ENCODE data around the gene SSR3.
A peak's percentile ranks its signal among the peaks of the same experiment; 100 is the strongest.

SSR3 gene

GRCh38 chr3:156497326-156497725 lies 57.6 kb downstream of the SSR3 start:
- H3K9ac ChIP-seq (ENCODE audit: low read depth, low read length, poor library complexity, severe bottlenecking): no peak overlapping the region
- no peaks in the 10 kb centered on the region for H3K36me3 ChIP-seq (ENCODE audit: insufficient read depth, low read length)
- H3K27me3 ChIP-seq (ENCODE audit: insufficient read depth, low read length, poor library complexity, severe bottlenecking): no peaks in the 10 kb centered on the region
- TF ChIP-seq CTCF (conservative IDR thresholded peaks at IDR 0.05; ENCODE audit: low read length): no peak
- TF ChIP-seq EZH2phosphoT487 (IDR thresholded peaks at IDR 0.05; ENCODE audit: borderline replicate concordance): no peak
- H3K9me3 ChIP-seq (ENCODE audit: insufficient read depth, low read depth, low read length): no peaks in the 10 kb centered on the region; the same call in 1 of the 2 replicates
- H3K4me2 ChIP-seq (ENCODE audit: low read depth, low read length, poor library complexity, severe bottlenecking): no peak overlapping the region
- no peaks in the 10 kb centered on the region for H4K20me1 ChIP-seq (ENCODE audit: insufficient read depth, low read length, poor library complexity, severe bottlenecking)
- H2AFZ ChIP-seq (ENCODE audit: low read length): no peak overlapping the region
- H3K4me1 ChIP-seq (ENCODE audit: insufficient read depth, low read length, poor library complexity, severe bottlenecking): no peaks in the 10 kb centered on the region
- no peaks in the 10 kb centered on the region for H3F3A ChIP-seq (ENCODE audit: low read depth)
- no peak overlapping the region for H3K4me3 ChIP-seq (ENCODE audit: low read length, poor library complexity, severe bottlenecking)
- no peaks in the 10 kb centered on the region for H3K79me2 ChIP-seq (ENCODE audit: insufficient read depth, low read length)
- no peaks in the 10 kb centered on the region for H3K9me2 ChIP-seq (replicated peaks; ENCODE audit: low read depth, low read length)

GRCh38 chr3:156495816-156496215 lies 59.1 kb downstream of the SSR3 start:
- H3K4me3 ChIP-seq (ENCODE audit: low read length, poor library complexity, severe bottlenecking): no peak overlapping the region
- no peaks in the 10 kb centered on the region for H3K79me2 ChIP-seq (ENCODE audit: insufficient read depth, low read length)
- H3K4me2 ChIP-seq (ENCODE audit: low read depth, low read length, poor library complexity, severe bottlenecking): no peak overlapping the region
- TF ChIP-seq CTCF (conservative IDR thresholded peaks at IDR 0.05; ENCODE audit: low read length): no peak
- TF ChIP-seq EZH2phosphoT487 (IDR thresholded peaks at IDR 0.05; ENCODE audit: borderline replicate concordance): no peak
- H3K36me3 ChIP-seq (ENCODE audit: insufficient read depth, low read length): no peaks in the 10 kb centered on the region
- H3F3A ChIP-seq (ENCODE audit: low read depth): no peaks in the 10 kb centered on the region
- no peak overlapping the region for H2AFZ ChIP-seq (ENCODE audit: low read length)
- H3K27me3 ChIP-seq (ENCODE audit: insufficient read depth, low read length, poor library complexity, severe bottlenecking): no peaks in the 10 kb centered on the region
- H3K9me3 ChIP-seq (ENCODE audit: insufficient read depth, low read depth, low read length): no peaks in the 10 kb centered on the region; the same call in 1 of the 2 replicates
- H3K9me2 ChIP-seq (replicated peaks; ENCODE audit: low read depth, low read length): no peaks in the 10 kb centered on the region
- H4K20me1 ChIP-seq (ENCODE audit: insufficient read depth, low read length, poor library complexity, severe bottlenecking): no peaks in the 10 kb centered on the region
- H3K4me1 ChIP-seq (ENCODE audit: insufficient read depth, low read length, poor library complexity, severe bottlenecking): no peaks in the 10 kb centered on the region
- no peak overlapping the region for H3K9ac ChIP-seq (ENCODE audit: low read depth, low read length, poor library complexity, severe bottlenecking)

- Histone ChIP-seq H3K9ac (ENCODE audit: low read depth, low read length, poor library complexity, severe bottlenecking) (no peak overlapping the region), H3K9me2 (replicated peaks; ENCODE audit: low read depth, low read length) (no peaks in the 10 kb centered on the region), H3K4me2 (ENCODE audit: low read depth, low read length, poor library complexity, severe bottlenecking) (no peak overlapping the region), H3K9me3 (ENCODE audit: insufficient read depth, low read depth, low read length) (no peaks in the 10 kb centered on the region; the same call in 1 of the 2 replicates), H3K4me1 (ENCODE audit: insufficient read depth, low read length, poor library complexity, severe bottlenecking) (no peaks in the 10 kb centered on the region), H2AFZ (ENCODE audit: low read length) (peak overlapping the region; percentile 74; the same call in 1 of the 2 replicates), H3K36me3 (ENCODE audit: insufficient read depth, low read length) (no peaks in the 10 kb centered on the region), H4K20me1 (ENCODE audit: insufficient read depth, low read length, poor library complexity, severe bottlenecking) (no peaks in the 10 kb centered on the region), H3K27me3 (ENCODE audit: insufficient read depth, low read length, poor library complexity, severe bottlenecking) (no peaks in the 10 kb centered on the region), H3K79me2 (ENCODE audit: insufficient read depth, low read length) (no peaks in the 10 kb centered on the region), H3F3A (ENCODE audit: low read depth) (no peaks in the 10 kb centered on the region), H3K4me3 (ENCODE audit: low read length, poor library complexity, severe bottlenecking) (no peak overlapping the region)
- no peak for TF ChIP-seq CTCF (conservative IDR thresholded peaks at IDR 0.05; ENCODE audit: low read length)
- TF ChIP-seq EZH2phosphoT487 (IDR thresholded peaks at IDR 0.05; ENCODE audit: borderline replicate concordance): no peak
Measured at GRCh38 chr3:156493887-156494286, 61.0 kb downstream of the SSR3 start.
